GM18909 (cell line): ENCODE measurements around the gene MEGF11.

ENCODE experiments used
- ATAC-seq: cut with Tn5 transposase; IDR thresholded peaks from one replicate; pipeline ENCODE4 v1.9.1; 2021; ENCODE audit warnings: mild to moderate bottlenecking; ENCODE audit not compliant: unreplicated experiment, poor library complexity

The MEGF11 gene

GRCh38 chr15:66101715-66102395 lies 151.7 kb downstream of the MEGF11 start:
- no peak for ATAC-seq

- no peak for ATAC-seq
Observed at GRCh38 chr15:66100761-66101160, 152.8 kb downstream of the MEGF11 start.

- ATAC-seq: no peak
Observed at GRCh38 chr15:66099950-66100671, 153.4 kb downstream of the MEGF11 start.

GRCh38 chr15:66098022-66098363 lies 155.6 kb downstream of the MEGF11 start:
- no peak for ATAC-seq

GRCh38 chr15:66097151-66098021 lies 156.2 kb downstream of the MEGF11 start:
- ATAC-seq: no peak

GRCh38 chr15:66096688-66097058 lies 156.9 kb downstream of the MEGF11 start:
- no peak for ATAC-seq

GRCh38 chr15:66095871-66096687 lies 157.5 kb downstream of the MEGF11 start:
- ATAC-seq: no peak

GRCh38 chr15:66094331-66094730 lies 159.2 kb downstream of the MEGF11 start:
- no peak for ATAC-seq

GRCh38 chr15:66092053-66093016 lies 161.2 kb downstream of the MEGF11 start:
- no peak for ATAC-seq

GRCh38 chr15:66089509-66089908 lies 164.0 kb downstream of the MEGF11 start:
- no peak for ATAC-seq

- no peak for ATAC-seq
Observed at GRCh38 chr15:66089049-66089448, 164.5 kb downstream of the MEGF11 start.

GRCh38 chr15:66085128-66085527 lies 168.4 kb downstream of the MEGF11 start:
- ATAC-seq: no peak

- no peak for ATAC-seq
Observed at GRCh38 chr15:66084704-66085103, 168.8 kb downstream of the MEGF11 start.

- no peak for ATAC-seq
Observed at GRCh38 chr15:66080717-66081398, 172.7 kb downstream of the MEGF11 start.

GRCh38 chr15:66078929-66079275 lies 174.6 kb downstream of the MEGF11 start:
- no peak for ATAC-seq

- no peak for ATAC-seq
Observed at GRCh38 chr15:66078196-66078928, 175.2 kb downstream of the MEGF11 start.

GRCh38 chr15:66077320-66077663 lies 176.3 kb downstream of the MEGF11 start:
- ATAC-seq: no peak

GRCh38 chr15:66076591-66077319 lies 176.8 kb downstream of the MEGF11 start:
- ATAC-seq: no peak
